NT2/D1 (cell line): ENCODE data around the gene TPK1.

Experiments used
- SUZ12 ChIP-seq: IDR thresholded peaks from 2 replicates; pipeline ENCODE4 v1.6.1; 2011; ENCODE audit not compliant: insufficient read length, insufficient read depth; ENCODE audit errors: extremely low read depth
- ZNF274 ChIP-seq: IDR thresholded peaks from 2 replicates; pipeline ENCODE4 v1.6.1; 2011; ENCODE audit warnings: mild to moderate bottlenecking, low read depth, low read length

DNA sequence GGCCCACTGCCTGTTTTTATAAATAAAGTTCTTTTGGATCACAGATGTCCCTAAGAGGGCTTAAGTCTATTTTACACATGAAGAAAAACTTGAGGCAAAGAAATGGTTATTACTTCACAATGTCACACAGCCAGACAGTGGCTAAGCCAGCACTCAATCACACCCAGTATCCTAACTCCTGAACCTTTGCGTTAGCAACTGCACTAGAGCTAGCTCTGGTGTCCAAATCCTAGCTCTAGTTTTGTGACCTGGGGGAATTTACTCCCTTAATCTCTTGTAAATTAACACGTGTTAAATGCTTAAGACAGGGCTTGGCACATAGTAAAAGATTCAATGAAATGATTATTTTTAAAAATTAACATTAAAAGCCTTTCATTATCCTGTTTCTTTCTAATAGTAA, 49.0 kb upstream of the TPK1 start:
- TF ChIP-seq SUZ12: no peak
- TF ChIP-seq ZNF274: no peak
